ENCODE data around the gene KLHL2.
"Not testable (repeated sequence)": the region's sequence is repeated elsewhere in the genome, so short reads cannot be mapped to it uniquely, and the experiment has no call there.

The KLHL2 gene, protein sequence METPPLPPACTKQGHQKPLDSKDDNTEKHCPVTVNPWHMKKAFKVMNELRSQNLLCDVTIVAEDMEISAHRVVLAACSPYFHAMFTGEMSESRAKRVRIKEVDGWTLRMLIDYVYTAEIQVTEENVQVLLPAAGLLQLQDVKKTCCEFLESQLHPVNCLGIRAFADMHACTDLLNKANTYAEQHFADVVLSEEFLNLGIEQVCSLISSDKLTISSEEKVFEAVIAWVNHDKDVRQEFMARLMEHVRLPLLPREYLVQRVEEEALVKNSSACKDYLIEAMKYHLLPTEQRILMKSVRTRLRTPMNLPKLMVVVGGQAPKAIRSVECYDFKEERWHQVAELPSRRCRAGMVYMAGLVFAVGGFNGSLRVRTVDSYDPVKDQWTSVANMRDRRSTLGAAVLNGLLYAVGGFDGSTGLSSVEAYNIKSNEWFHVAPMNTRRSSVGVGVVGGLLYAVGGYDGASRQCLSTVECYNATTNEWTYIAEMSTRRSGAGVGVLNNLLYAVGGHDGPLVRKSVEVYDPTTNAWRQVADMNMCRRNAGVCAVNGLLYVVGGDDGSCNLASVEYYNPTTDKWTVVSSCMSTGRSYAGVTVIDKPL

DNA sequence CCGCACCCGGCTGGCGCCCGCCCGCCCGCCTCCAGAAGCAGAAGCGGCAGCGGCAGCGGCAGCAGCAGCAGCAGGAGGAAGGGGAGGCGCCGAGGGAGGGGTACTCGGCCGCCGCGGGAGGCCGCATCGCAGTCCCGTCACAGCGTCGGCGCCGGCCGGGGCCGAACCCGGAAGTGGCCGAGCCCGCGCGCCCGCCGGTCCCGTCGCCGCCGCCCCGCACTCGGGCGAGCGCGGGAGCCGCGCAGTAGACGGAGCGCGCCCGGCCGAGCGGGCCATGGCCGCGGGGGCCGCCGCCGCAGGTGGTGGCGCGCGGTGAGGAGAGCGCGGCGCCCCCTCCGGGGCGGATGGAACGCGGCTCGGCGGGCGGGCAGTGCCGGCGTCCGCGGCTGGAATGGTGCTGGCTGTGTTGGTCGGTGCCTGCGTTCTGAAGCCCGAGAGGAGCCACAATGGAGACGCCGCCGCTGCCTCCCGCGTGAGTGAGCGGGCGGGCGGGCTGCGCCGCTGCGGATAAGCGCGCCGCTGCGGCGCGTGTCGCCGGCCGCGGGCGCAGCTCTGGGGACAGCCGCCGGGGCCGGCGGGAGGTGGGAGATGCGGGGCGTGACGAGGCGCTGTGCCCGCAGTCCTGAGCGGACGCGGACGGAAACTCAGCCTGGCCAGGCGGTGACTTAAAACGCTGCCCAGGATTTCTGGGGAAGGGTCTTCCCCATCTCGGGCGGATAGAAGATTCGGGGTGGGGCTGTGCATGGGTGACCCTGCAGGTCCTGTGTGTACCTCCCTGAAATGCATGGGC is at the start of gene KLHL2:
KLHL2 (plus strand) TSS at position 131 of the 790 bp plus-strand sequence; CDS start at position 447, 316 bp downstream.
- no peak for FAIRE-seq

DNA sequence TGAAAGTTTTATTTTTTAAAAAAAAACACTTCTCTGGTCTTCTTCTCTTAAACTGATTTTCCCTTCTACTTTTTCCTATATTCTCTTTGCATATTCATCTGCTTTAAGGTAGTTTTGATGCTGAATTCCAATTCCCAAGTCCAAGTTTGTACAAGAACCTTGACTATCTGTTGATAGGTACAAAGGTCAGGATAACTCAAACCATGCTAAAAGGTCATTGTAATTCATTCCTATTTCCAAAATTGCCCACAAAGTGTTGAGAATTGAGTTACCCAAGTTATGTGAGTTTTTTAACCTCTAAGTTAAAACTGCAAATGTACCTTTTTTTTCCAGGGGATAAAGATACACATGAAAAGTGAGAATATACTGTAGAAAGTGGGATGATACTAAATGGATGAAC is 48.6 kb upstream of the KLHL2 start:
- FAIRE-seq = no peak

DNA sequence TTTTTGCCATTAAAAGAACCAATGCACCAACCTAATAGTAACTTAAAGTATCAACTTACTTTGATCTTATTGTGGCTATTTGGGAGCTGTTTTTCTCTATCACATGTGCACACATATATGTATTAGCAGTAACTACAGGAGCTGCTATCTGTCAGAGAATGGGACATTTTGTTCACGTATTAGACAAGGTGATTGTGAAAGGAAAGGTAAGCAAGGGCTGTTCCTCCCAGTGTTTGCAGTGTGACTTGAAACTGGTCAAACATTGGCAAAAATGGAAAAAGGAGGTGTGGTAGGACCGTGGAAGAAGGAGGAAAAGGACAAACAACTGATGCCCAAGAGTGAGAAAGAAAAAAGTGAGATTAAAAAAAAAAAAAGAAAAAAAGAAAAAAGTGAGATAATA is 43.1 kb upstream of the KLHL2 start:
- FAIRE-seq = no peak

DNA sequence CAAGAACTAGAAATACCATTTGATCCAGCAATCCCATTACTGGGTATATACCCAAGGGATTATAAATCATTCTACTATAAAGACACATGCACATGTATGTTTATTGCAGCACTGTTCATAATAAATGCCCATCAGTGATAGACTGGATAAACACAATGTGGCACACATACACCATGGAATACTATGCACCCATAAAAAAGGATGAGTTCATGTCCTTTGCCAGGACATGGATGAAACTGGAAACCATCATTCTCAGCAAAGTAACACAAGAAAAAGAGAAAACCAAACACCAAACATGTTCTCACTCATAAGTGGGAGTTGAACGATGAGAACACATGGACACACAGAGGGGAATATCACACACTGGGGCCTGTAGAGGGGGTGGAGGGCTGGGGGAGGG is 40.5 kb upstream of the KLHL2 start:
- FAIRE-seq = not testable (repeated sequence)

DNA sequence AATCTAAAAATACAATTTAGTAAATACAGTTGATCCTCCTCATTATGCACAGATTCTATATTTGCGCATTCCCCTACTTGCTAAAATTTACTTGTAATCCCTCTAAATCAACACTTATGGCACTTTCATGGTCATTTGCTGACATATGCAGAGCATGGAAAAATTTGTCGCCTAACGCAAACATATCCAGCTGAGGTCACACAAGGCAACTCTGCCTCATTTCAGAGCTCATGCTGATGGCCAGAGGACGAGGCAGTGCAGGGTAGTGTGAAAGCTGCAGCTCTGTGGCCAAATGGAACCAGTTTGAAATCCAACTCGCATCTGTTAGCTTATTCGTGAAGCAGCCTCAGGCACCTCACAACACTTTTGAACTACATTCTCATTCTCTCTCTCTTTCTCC is 39.7 kb upstream of the KLHL2 start:
- FAIRE-seq = no peak

DNA sequence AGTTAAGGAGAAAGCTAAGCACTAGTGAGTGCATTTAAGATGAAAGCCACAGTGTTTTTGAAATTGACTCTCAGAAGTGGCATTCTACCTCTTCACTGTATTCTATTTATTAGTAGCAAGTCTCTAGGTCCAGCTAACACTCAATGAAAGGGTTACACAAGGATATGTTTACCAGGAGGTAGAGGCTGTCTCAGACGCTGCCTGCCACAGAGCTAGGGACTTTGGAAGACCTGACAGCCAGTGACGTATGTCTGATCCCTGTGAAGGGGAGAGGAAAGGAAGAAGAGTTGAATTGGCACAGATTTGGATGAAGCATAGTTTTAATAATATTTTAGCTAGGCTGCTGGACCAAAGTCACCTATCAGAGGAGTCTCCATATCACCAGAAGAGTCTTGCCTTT is 36.5 kb upstream of the KLHL2 start:
- no peak for FAIRE-seq

DNA sequence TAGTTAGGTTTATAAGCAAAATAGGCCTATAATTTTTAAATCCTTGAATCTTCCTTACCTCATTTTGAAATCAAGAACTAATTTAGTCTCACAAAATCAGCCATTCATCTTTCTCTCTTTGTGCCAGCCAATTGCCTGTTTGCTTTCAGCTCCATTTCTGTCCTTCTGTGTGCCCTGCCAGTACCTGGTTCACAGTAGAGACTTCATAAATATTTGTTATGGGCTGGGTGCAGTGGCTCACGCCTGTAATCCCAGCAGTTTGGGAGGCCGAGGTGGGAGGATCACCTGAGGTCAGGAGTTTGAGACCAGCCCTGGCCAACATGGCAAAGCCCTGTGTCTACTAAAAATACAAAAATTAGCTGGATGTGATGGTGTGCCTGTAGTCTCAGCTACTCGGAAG is 31.9 kb upstream of the KLHL2 start:
- FAIRE-seq = not testable (repeated sequence)

DNA sequence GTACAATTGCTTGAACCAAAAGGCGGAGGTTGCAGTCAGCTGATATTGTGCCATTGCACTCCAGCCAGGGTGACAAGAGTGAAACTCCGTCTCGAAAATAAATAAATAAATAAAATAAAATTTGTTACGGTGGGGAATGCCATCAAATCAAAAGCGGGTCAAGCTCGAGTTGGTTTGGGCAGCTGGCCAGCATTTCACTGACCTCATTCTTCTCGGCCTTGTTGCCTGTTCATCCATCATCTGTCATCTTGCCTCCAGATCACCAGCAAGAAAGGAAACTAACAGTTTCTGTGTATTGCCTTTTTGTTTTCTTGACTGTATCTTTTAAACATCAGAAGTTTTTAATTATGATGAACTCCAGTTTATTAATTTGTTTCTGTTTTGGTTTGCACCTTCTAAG is 31.5 kb upstream of the KLHL2 start:
- FAIRE-seq = no peak

DNA sequence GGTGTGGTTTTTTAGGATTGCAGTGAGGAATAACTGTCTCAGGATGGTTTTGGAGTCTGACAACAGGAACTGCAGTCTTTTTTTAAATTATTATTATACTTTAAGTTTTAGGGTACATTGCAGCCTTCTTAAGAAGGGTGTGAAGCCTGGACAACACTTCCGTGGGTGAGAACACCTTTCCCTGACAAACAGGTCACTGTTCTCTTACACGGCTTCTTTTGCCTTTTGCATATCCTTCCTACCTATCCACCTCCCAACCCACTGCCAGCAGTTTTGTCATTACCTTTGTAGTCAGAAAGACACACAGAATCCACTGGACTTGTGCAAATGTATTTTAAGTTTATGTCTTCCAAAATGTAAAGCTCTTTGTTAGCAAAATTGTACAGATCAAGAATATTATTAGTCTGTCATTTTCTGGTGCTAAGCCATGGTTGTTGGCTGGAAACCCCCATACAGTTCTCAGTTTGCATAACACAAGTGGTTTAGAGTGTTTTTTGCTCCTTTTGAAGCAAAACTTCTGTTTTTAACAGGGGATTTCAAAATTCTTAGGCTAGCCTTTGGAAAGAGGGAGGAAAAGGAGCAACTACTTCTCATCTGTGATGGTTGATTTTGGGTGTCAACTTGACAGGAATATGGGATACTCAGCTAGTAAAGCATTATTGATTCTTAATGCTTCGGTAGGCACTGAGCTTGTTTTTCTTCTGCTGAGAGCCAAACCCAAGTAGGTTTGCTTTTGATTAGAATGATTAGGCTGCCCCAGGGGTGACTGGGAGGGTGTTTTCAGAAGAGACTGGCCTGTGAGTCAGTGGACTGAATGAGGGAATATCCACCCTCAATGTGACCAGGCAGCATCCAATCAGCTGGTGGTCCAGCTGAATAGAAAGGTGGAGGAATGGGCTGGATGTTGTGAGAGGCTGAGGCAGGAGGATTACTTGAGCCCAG is 29.4 kb upstream of the KLHL2 start:
- no peak for FAIRE-seq

DNA sequence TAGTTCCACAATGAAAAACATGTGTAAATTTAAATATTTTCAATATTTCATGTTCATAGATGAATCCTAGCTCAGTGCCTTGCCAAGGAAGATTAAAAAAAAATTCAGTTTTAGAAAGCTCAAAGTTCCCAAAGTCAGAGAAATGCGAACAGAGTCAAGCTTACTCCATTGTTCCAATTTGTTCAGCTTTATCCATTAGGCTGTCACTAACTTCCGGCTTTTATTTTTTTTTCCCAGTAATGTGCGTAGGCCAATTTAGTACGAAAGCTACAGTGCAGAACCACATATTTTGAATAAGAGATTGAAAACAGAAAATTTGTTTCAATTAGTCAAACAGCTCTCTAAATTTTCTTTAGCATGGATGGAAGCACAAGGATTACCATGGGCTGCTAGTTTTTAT is 23.1 kb upstream of the KLHL2 start:
- FAIRE-seq = no peak

DNA sequence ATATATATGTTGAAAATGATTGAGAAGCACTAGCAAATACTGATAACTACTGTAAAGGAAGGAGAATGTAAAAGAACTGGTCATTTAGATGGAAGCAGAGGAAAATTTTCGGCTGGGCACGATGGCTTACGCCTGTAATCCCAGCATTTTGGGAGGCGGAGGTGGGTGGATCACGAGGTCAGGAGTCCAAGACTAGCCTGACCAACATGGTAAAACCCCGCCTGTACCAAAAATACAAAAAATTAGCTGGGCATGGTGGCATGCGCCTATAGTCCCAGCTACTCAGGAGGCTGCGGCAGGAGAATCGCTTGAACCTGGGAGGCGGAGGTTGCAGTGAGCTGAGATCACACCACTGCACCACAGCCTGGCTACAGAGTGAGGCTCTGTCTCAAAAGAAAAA is 22.4 kb upstream of the KLHL2 start:
- not testable (repeated sequence) for FAIRE-seq

DNA sequence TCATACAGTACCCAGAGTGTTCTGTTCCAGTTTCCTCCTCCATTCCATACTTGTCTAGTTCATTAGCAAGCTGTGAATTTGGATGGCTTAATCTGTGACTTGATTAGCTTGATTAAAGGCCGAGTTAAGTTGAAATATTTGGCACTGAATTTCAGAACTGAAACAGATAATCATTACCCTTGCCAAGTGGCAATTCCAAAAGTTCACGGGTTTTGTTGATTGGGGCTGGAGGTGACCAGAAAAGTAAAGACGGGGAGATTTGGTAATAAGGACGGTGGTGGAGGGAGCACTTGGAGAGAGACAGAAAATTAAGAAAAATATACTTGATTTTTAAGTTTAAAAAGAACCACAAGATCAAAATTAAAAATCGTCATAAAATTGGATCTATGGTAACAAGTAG is 21.9 kb upstream of the KLHL2 start:
- no peak for FAIRE-seq

DNA sequence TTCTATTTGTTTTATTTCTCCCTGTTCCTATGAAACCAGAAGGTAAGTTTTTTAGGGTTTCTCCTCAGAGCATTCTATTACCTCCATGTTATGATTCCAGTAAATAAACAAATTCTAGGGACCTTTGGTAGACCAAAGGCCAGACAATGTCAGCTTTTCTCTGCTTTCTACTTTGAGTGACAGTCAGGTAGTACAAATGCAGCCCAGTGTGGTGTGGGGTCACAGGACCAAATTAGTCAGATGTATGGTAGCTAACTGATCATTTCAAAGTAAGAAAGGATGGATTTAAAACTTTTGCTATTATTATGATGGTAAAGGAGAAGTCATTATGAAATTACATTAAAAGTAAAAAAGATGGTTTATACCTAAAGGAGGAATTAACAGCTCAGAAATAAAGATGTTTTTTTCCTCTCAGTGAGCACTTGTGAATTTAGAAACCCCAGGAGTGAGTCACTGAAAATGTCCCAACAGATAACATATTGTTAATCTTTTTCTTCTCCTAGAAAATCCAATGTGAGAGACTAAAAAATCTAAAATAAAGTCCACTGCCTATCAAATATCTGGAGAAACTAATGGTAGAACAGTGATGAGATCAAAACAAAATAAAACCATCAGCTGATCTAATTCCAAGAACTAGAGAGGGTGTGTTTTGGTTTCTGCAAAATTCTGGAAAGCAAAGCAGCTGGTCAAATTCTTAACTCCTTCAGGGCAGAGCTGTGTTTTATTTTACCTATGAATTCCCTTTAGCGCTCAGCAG is 16.6 kb upstream of the KLHL2 start:
- FAIRE-seq = no peak

DNA sequence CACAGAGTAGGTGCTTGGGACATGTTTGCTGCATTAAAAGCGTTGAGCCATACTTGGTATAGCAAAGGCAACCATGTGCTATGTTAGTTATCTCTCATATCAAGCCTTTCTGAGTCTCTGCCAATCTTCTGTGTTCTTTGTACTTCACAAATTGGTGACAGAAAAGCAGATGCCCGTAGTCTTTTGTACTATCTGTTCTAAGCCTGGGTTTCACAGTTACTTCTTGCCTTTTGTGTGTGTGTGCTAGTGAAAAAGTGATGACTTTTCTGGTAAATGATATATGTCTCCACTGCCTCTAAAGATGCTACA is 16.1 kb upstream of the KLHL2 start:
- no peak for FAIRE-seq

DNA sequence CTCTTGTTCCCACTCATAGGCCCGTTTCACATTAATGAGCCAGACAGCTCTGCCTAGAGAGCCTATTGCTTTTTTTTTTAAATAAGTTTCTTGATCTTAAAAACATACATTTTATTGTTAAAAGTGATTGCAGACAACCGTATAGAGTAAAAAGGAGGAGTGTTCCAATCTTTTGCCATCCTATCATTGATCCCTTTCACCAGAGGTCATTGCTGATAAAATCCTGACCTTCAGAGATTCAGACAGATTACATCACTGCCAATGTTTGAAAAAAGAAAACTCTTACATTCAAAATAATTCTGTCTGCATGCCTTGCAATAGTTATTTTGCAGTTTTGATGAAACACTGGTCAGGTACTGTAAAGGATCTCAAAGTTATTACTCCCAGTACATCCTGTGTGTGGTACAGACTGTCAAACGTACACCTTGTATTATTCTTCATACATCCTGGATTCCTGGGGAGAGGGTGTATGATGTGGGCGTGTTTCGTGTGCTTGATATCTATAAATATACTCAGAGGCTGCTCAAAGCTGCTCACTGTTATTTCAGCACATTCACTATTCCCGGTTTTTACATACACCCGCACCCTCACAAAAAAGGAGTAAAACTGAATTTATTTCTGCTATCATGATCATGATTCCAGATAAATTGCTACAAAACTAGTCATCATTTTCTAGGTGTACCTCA is 15.4 kb upstream of the KLHL2 start:
- FAIRE-seq = no peak

DNA sequence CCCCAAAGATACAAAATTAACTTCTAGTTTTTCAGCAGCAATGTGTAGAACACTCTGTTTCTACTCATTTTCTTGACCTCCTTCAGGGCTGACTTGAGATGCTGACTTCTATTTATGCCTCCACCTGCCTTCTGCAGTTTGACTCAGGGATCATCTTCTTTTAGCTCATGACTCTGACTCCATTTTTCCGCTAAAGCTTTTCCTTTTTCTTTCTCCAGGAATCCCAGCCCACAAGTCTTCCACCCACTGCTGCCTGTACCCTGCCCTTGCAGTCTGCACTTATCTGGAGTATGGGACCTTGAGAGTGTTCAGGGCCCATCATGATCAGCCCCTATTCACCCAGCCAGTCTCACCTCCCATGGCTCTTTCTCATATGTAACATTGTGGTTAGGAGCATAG is 14.9 kb upstream of the KLHL2 start:
- no peak for FAIRE-seq

DNA sequence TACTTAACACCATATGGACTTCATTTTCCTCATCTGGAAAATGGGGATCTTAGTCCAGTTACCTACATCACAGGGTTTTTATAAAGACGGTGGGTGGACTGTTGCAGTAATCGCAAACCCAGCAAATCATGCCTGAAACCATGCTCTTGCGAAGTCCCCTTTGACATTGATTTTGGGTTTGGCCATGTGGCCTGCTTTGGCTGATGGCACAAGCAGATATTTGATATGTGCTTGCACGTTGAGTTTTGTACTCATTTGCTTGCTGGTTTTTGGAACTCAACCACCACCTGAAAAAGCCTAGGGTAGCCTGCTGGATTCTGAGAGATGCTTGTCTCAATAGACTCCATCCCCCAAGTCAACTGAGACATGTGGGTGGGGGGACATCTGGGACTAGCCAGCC is 14.4 kb upstream of the KLHL2 start:
- no peak for FAIRE-seq

DNA sequence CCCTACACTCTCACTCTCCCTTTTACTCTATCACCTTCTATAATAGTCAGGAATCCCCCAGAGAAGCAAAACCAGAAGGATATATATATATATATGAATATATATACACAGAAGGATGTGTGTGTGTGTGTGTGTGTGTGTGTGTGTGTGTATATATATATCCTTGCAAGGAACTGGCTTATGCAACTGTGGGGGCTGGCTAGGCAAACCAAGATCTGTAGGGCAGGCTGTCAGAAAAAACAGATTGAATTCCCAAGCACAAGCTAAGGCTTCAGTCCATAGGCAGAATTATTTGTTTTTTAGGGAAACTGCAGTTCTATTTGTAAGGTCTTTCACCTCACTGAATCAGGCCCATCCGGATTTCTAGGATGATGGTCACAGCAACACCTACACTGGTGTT is 13.0 kb upstream of the KLHL2 start:
- FAIRE-seq = no peak

DNA sequence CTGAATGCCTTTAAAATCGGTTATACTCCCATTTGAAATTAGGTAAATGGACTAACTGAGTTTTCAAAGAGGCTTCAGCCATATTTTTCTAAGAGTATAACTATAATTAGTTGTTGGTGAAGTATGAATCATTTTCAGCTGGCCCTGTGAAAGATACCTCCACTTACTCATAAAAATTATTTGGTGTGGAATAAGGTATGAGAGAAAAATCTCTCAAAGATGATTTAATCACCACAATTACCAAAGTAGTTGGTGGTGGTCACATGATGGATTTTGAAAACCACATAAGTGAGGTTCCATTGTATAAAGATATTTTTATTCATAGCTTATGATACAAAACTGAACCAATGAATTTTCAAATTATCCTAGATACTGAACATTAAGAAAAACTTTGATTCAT is 9.0 kb upstream of the KLHL2 start:
- FAIRE-seq = no peak

DNA sequence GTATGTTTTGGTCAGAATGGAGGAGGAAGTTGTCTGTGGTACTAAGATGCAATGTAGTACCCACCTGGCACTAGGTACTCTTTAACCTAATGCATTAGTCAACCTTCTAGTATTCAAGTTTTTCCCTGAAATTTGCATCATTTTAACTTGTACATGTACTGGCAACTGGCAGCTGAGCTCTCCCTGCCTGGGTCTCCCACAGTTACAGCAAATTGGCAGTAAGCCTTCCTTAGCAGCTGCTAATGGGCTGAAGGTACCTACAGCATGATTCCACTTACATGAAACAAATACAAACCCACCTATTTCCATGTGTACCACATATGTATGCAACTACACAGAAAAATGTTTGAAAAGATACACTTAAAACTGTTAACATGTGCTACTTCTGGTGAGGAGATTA is 8.1 kb upstream of the KLHL2 start:
- no peak for FAIRE-seq

DNA sequence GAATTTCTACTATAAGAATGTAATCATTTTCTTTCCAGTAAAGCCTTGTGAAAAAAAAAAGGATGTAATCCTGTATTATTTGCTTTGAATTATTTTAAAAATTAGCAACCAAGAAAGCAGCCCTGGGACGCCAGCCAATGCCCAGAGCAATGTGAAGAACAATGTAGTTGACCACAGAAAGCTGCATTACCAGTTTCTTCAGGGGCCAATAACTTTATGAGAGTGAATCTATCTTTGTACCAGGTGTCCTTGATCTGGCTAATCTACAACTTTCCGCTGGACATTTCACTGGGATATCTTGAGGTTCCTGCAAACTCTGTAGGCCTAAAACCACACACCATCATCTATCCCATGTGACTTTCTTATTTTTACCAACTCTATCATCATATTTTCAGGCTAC is 7.6 kb upstream of the KLHL2 start:
- no peak for FAIRE-seq

DNA sequence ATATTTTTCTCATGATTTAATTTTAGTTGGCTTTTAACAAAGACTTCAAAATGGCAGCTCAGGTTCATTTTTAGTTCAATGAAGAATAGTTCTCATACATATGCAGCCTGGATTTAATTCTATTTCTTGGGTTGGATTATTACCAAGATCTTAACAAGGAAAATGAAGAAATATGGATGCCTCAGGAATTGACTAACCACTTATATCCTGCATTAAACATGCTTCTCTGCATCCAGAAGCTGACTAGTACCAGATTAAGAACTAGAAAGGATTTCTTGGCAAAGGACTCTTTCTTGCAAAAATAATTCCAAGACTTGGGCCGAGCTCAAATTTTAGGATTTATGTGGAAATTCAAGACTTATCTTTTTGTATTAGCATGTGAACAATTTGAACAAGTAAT is 5.6 kb upstream of the KLHL2 start:
- FAIRE-seq = no peak

Measured in colon (tissue), 2 donors.